CD1c-positive myeloid dendritic cell (primary cell): ENCODE data around the gene PLP2.
"Not testable (repeated sequence)": the region's sequence is repeated elsewhere in the genome, so short reads cannot be mapped to it uniquely, and the experiment has no call there.

Source experiments
- DNase-seq: peaks from one replicate; pipeline ENCODE4 v3.0.0-alpha.2; 2016; ENCODE audit errors: extremely low spot score

PLP2 gene

DNA sequence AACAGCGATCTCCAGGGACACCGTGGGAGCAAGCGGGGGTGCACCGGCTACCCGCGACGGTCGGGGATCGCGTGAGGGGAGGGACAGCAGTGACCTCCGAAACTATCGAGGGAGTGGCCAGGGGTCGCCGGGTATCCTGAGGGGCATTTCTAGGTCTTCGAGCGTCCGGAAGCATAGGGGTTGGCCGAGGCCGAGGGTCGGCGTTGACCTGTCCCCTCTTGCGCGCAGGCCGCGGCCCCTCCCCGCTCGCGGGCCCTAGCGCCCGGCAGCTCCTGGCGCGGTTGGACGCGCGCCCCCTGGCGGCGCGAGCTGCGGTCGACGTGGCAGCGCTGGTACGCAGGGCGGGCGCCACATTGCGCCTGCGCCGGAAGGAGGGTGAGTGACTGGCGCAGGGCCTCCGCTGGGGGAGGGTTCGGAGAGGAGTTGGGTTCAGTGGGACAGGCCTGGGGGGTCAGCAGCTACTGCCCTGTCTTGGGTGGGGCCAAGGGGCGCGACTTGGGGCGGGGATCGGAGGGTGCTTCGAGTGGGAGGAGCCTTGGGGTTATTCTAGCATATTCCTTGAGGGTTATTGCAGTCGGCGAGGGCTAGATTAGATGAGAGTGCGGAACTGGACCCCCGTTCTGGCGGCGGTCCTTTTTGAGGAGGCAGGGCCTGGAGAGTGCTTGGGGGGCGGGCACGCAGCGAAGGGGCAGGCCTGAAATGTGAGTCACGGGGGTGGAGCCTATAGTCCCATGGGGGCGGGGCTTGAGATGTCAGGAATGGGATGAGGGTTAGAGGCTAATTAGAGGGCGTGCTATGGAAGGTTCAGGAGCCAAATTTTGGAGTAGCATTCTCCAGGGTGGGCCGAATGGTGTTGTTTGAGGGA, 7.9 kb upstream of the PLP2 start:
- peak; percentile 89 for DNase-seq

DNA sequence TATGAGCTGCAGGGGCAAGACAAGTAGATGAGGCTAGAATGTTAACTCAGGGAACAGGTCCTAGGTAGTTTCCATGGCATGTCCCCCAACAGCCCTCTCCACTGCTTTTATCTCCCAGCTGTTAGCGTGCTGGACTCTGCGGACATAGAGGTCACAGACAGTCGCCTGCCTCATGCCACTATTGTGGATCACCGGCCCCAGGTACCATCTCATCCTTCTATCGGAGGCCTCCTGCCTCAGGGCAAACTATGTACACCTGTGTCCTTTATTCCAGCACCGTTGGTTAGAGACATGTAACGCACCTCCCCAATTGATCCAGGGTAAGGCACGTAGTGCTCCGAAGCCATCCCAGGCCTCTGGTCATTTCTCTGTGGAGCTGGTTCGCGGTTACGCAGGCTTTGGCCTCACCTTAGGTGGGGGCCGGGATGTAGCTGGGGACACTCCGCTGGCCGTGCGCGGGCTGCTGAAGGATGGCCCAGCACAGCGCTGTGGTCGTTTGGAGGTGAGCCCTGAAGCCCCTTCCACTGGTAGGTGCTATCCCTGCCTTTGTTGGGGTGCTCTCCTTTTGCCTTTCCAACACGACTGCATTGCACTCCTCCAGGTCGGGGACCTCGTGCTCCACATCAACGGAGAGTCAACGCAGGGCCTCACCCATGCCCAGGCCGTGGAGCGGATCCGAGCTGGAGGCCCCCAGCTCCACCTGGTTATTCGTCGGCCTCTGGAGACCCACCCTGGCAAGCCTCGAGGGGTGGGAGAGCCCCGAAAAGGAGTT, 6.9 kb upstream of the PLP2 start:
- DNase-seq: no peak

DNA sequence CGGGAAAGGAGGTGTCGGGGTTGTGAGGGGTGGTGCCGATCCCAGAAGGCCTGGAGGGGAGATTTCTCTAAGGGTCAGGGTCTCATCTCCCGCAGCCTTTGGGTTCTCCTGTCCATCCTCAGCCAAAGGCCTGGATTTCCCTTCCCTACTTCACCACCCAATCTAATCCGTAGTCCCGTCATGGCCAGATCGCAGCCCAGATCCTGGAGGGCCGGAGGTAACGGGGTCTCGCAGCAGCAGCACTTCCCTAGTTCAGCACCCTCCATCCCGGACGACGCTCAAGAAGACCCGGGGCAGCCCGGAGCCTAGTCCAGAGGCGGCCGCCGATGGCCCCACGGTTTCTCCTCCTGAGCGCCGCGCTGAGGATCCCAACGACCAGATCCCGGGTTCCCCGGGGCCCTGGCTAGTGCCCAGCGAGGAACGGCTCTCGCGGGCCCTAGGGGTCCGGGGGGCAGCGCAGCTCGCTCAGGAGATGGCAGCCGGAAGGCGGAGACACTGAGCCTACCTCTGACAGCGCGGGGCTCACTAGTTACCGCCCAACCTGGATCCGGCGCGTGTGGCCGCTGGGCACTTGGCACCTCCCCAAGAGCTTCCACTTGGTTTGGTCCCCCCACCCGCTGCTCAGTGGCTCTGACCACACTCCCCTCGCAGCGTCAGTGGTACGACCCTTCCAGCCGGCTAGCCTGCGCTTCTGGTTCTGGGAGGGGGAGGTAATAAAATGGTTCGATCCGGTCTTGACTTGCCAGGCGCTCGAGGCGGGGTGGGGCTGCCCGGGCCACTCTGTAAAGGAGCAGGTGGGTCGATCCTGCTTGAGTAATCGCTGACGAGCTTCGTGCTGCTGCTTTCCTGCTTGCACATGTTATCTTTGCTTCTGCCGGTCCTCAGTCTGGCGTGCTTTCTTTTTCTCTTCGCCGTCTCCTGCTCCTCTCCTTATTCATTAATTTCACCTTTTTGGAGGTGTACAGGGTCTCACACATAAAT, 5.5 kb upstream of the PLP2 start:
- DNase-seq: peak; percentile 73

DNA sequence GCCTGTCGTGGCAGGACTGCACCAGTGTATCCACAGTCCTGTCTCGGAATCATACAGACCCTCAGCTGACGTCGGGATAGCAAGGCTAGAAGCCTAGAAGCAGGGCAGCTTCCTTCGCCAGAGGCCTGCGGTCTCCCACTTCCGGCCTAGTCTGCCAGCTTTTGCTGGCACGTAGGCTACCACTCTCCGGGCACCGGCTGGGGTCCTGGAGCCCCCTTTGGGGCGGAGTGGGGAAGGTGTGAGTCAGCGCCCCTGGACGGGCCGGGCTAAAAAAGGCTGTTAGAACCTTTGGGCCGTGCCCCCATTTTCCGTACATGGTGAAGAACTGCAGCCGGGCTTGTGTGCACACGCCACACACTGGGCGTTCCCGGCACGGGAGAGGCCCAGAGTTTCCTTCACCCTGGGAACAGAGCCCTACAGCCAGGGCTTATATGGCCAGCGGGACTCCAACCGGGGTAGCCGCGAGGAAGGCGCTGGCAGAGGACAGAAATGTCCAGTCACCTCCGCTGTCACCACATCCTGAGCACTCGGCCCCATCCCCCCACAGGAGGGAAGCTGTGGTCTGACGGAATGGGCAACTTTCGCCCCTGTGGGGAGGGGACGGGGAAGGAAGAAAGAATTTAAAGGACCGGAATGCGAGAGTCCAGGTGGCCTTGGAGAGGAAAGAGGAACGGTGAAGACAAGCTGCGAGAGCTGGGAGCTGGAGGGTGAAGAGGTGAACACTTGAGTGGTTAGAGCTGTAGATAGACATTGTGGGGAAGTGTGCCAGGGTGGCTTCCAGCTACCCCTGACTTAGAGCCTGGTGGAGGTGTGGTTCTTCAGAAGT, 4.6 kb upstream of the PLP2 start:
- peak; percentile 77 for DNase-seq

DNA sequence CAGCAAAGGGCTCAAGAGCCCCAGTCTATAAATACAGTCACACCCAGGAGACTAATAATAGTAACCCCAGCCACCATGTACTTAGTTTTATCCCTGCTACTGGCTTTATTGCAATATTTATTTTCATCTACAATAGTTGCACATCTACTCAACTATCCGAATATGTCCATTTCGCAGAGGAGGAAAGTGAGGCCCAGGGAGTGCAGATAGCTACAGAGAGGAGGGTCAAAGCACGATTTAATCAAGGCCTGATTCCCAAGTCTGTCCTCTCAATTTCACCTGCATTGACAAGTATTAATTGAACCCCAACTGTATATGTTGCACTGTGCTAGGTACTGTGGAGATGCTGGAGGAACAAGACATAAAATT, 4.0 kb upstream of the PLP2 start:
- DNase-seq: no peak

DNA sequence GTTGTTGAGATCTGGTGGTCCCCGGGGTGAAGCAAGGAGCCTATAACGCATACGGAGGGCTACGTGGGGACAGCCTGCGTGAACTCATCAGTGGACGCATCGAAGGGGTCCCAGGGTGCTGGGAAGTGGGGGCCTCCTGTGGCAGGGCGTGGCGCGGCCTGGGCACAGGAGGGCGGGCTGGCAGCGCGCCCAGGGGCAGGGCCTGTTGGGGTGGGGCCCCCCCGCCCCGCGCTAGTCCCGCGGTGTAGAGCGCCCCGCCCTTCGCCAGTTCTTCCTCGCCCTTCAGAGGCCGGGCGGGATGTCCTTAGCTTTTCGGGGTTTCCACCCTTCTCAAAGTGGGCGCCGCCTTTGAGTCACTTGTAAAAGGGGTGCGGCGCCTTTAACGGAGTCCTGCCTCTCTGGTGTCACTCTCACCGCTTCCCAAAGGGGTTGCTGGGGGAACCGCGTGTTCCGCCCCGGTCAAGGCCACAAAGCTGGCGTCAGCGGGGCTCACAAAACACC, 632 bp downstream of the PLP2 start:
- peak; percentile 77 for DNase-seq

DNA sequence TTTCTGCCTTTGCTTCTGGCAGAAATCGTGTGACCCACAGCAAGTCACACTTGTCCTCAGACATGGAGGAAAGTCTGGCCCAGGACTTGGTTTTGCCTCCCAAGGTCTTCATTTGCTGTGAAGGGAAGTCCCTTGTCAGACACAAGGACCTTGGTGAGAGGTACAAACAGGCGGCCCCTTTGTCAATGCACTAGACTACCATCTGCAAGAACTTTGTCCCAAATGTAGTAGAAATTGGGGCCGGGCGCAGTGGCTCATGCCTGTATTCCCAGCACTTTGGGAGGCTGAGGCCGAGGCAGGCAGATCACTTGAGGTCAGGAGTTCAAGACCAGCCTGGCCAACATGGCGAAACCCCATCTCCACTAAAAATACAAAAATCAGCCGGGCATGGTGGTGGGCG, 1.8 kb downstream of the PLP2 start:
- DNase-seq: not testable (repeated sequence)

DNA sequence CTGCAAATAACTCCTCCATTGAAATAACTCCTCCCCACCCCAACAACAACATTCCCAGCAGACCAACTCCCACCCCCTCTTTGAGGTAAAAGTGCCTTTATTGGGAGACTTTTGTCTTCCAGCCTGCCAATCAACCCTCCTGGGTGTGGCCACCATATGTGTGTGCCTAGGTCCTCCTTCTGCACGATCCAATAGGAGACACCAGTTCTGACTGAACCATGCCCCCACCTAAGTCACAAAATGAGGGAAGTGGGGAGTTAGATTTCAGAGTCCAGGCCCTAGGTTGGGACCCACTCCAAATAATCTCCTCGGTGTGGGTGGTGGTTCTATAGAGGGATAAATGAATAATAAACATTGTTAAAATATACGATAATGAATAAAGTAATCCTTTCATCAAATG, 3.0 kb downstream of the PLP2 start:
- no peak for DNase-seq

DNA sequence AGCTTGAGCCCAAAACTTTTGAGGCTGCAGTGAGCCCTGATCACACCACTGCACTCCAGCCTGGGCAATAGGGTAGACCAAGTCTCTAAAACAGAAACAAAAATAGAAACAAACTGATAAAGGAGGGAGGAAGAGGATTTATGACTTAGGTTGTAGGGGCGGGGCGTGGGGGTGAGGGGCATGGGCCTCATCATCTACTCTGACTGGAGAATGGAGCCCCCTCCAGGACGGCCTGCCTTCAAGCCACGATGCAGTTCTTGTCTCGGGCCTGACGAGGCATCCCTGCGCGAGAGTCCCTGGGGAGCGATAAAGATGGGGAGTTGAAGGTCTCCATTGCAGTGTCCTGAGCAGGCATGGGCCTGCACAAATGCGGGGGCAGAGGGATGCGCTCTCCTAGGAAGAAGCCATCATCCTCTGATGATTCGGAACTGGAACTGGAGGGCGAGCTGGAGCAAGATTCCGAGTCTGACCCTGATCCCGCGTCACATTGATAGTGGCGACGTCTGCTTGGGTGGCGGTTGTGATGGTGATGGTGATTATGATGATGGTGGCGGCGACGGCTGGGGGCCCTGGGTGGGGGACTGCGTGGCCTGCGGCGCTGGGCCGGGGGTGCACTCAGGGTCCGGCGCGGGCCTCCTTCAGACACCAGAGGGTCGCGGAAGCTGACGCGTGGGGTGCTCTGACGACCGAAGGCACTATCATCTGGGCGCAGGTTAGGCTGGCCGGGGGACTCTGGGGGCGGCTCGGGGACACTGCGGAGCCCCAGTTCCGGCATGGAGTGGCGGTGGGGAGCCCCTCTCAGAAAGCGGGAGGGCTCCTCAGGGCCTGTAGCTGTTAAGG, 4.0 kb downstream of the PLP2 start:
- DNase-seq: no peak

DNA sequence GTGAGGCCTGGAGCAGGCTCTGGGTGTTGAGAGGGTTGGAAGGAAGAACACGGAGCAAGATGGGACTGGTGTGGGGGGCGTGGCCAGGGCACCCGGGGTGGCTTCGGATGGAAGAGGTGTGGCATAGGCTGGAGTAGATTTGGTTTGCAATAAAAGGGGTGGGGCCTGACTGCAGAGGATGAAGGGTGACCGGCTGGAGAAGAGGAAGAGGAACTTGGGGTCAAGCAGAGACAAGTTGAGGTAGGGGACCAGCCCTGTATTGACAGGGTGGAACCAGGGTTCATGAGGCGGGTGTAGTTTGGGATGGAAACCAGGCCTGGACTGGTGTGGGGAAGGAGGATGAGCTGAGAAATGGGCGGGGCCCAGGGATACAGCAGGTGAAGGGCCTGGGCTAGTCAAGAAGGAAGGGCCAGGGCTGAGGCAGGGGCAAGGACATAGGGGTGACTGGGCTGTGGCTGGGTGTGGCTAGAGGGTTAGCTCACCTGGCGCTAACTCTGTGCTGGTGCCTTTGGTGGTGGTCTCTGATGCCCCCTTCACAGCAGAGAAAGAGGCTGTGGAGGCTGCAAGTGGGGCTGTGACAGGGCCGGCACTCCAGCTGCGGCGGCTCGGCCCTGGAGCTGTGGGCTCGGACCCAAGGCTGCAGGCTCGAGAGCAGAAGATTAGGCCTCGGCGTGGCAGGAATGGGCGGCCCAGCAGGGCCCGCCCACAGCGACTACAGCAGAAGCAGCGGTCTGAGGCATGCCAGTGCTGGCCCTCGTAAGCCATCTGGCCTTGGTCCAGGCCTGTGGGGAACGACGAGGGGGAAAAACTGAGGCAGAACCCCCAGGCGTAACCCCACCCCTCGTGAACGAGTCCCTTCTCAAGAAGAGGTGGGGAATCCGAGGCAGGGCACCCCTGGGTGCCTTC, 5.0 kb downstream of the PLP2 start:
- DNase-seq: peak; percentile 38

DNA sequence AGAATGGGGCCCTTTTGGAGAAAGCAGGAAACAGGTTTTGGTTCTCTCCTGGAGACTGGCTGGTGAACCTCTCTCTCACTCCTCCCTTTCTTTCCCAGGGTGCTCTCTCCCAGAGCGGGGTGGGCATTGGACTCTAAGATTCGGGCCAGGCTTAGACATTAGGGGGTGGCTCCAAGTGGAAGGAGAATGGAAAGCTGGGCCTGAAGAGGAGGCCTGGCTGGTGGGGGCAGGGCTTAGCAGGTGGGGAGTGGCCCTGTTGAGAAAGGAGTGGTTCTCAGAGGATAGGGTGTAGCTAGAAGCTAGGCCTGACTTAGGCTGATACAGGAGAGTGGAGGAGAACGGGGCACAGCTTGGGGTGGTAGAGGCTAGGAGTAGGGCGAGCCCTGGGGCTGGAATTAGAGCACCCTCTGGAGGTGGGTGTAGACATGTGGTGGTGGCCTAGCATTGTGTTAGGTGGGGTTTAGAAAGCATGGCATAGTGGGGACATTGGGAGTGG, 5.7 kb downstream of the PLP2 start:
- DNase-seq: no peak

DNA sequence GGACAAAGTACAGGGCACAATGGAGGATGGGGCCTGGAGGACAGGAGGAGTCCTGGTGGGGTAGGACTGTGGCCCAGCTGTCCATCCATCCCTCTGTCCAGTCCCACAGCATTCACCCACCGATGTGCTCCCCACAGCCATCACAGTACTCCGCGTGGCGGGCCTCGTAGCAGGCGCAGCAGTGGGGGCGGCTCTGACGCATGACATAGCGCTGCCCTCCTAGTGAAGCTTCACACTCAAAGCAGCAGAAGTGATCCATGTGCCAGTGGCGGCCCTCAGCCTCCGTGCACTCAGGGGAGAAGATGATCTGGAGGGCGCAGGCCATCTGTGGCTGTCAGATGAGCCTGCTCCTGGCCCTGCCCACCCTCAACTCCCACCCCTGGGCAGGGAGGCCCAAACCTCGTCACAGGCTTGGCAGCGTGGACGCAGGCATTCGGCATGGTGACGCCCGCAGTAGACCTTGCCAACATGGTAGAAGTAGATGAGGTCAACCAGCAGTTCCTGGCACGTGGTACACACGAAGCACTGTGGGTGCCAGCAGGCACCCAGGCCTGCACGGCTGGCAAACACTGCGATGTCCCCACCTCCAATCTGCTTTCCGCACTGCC, 6.3 kb downstream of the PLP2 start:
- DNase-seq: no peak

DNA sequence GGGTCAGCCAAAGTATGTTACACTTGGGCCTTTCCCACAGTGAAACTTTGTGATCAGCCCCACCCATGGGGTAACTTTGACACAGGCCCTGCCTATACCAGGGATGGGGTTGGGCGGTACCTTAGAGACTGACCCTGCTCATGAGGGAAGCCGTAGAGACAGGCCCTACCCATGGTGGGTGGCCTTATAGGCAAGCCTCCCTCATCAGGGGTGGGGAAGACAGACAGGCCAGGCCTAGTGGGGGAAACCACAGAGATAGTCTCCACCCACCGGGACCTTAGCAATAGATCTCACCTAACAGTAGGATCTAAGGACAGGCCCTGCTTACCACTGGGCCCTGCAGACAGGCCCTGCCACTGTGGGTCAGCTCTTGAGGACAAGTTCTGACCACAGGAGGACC, 6.8 kb downstream of the PLP2 start:
- DNase-seq: no peak

DNA sequence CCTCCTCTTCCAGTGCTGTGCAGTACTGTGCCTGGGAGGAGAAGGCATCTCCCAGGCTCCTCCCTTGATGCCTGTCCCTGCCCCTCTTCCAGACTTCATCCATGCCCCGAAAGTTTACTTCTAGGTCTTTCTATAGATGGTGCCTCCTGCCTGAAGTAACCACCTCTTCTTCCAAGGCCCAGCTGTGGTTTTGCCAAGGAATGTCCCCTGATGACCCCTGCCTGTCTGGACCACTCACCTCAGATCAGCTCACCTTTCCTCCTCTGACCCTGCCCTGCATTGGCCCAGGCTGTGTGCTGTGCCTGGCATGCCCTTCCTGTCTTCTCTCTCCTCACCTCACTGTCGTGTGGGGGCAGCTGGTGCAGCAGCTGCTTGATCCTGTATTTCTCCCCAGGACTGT, 7.7 kb downstream of the PLP2 start:
- no peak for DNase-seq

DNA sequence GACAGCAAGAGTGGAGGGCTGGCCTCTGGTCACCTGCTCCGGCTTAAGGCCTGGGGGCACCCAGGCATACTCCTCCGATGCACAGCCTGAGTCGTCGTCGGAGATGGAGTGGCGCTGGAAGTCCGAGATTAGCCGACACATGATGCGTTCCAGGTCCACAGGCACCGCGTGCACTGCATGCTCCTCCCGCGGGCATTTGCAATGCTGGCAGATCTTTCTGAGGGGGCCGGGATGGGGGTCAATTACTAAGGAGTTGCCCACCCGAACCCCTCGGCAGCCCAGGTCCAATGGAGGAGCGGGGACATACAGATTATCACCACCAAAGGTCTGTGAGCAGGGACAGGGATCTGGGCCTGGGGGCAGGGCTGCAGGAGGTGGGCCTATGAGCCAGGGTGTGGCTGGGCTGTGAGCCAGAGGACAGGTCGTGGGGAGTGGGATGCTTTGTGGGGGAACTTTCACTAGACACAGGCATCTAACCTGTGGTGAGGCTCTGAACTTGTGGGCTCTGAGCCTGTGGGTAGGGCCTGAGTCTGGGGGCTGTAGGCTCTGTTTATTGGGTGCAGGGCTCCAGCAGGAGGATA, 12.1 kb downstream of the PLP2 start:
- no peak for DNase-seq

DNA sequence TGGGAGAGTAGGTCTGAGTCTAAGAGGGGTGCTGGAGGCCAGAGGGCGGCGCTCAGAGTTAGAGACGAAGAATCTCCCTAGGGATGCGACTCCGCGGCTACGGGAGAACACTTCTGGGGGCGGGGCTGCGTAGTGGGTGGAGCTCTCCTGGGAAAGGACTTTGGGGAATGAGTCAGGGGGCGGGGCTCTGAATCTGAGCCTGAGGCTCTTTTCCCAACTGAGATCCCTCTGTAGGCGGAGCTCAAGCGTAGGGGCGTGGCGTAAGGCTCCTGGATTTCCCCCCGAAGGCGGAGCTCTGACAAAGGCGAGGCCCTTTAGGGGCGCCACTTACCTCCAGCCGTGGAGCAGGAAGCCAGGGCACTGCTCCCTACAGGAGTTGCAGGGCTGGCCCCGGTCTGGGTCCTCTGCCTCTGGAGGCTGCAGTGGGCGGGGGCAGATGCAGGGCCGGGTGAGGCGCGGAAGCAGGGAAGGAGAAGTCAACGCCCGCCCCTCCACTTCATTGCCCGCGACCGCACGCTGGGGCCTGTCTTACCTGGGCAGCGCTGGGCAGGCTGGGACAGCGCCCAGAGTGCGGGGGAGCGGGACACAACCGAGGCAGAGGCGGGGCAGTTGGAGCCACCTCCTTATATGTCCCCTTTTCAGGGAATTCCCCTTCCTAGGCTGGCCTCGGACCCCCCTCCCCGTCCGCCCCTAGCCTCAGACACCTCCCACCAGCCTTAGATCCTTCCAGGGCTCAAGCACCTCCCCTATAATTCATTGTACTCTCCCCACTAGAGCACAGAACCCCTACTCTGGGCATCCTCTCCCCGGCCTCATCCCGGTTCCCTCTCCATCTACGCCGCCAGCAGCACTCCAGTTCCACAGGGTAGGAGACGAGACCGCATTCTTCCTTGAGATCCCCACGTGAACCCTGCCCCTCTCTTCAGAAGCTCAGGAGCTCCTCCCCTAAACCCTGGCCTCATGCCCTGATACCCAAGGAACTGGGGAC, 12.9 kb downstream of the PLP2 start:
- peak; percentile 59 for DNase-seq
